ENCODE measurements around the gene APOA1.

APOA1 gene

GRCh38 chr11:116837231-116838091 lies at the start of gene APOA1:
Gene APOA1, minus strand, starts transcription at chr11:116837622. Its CDS starts 235 bp downstream, at chr11:116837387.
- no peak for DNase-seq

DNA sequence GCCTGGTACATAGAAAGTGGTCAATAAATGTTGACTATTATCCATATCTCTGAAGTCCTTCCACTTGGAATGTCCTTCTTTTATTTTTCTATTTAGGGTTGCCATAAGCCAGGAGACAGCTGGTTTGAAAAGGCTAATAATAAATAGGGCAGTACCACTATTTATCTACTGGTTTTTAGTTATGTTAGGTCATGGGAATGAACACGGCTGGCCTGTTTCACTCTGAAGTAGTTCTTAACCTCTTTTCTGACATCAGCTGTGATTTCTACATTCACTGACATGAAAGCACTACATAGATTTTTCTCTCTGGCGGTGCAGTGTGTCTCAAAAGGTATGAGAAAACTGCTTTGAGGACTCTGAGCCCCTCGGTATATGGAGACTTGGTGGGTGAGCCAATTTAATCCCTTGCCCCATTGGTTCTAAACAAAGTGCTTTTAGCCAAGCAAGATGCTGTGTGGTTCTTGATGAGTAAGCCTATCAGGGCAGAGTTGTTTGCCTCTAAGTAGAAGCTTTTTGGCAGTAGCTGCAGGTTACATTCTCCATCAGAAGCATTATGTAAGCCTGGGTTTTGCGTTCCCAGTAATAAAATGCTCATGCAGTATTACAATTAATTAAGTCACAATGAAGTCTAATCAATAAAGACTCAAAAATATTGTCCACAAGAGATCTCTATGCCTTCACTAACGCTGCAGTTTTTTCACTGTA lies 48.7 kb upstream of the APOA1 start:
- DNase-seq, result no peak

GRCh38 chr11:116882386-116882785 lies 45.0 kb upstream of the APOA1 start:
- no peak for DNase-seq

DNA sequence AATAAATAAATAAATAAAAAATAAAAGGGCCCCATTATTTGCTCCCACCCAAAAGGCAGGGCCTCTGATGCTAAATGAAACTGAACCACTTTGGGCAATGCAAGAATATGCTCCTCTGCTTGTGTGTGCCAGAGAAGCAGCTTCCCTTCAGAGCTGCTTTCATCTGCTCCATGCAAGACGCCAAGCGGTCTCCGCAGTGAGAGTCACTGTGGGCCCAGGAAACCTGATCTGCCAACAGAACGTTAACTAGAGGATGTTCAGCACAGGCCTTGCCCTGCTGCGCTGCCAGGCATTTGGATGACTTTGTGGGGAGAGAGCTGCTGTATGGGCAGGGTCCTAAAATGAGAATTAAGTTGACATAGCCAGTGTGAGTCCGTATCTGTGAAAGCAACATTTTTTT lies 43.7 kb upstream of the APOA1 start:
- DNase-seq, result no peak

GRCh38 chr11:116879800-116880625 lies 42.6 kb upstream of the APOA1 start:
- DNase-seq, result peak; percentile 89

DNA sequence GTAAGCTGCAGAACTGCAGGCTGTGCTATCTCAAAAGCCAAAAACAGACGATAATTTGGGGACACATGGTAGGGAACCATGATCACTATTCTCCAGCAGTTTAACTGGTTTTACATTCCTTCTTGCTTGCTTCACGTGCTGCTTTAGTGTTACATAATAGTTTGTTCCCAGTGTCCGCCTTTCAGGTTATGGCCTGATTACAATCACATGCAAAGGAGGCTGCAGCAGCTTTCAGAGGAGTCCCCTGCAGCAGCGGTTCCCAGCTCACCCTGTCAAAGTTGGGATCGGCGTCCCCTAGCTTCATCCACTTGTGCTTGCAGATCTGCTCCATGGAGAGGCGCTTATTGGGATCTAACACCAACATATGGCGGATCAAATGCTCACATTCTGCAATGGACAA lies 39.2 kb upstream of the APOA1 start:
- DNase-seq, result no peak

DNA sequence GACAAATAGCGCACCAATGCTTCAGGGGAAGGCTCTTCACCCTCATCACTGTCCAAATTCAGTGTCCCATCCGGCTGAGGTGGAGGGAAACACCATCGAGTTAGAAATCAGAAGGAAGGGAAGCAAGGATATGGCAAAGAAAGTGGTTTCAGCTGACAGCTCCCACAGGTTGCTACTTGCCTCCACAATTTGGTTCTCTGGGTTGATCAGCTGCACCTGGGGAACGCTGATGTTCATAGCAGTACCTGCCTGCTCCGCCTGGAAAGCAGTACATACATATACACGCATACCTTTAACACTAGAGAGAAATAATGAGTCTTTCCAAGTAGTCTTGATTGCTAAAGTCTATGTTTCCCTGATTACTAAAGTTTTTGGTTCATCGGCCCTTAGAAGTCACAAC lies 37.8 kb upstream of the APOA1 start:
- DNase-seq, result no peak

DNA sequence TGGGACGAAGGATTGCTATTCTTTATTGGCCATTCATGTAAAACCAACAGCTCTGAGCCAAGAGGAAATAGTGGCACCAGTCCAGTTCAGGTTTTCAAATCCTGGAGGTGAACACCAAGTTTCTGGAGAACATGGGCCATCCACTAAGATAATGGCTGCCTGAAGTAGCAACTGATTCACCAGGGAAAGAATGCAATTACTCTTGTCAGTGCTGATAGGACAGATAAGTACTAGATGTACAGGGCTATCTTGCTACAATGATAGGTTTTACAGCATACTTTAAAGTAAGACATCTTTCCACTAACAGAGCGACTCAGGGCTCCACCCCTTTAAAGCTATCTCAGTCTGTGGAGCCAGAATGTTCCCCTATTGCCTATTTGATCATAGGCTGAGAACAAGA lies 36.8 kb upstream of the APOA1 start:
- no peak for DNase-seq

DNA sequence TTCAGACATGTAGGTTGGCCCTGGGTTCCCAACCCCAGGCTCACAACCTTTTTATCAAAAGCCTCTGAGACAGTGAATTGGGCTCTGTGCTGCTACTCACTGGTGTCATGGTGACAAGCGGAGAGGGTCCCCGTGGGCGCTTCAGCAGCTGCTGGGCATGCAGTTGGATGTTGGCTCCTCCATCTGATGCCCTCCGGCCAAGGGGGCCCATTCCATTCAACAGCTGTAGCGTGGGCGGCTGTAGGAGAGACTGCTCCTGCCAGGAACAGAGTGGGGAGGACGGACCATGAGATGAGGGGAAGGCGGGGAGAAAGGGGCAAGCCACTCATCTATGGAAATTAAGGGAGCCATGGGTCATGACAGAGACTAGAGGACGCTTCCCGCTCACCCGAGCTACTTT lies 36.0 kb upstream of the APOA1 start:
- no peak for DNase-seq

DNA sequence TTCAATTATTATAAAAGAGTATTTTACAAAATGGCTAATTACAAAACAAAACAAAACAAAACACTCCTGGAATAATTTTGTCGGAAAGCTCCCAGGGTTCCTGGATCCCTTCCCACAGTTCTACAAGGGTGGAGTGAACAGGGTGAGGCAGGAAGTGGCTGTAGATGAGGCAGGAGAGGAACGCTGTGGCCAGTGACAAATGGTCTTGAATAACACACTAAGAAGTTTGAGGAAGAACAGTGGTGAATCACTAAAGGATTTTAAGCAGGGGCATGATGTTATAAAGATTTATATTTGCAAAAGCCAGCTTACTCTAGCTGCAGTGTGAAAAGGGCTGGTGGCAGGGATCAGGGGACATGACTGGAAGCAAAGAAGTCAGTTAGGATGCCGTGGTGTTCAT lies 33.8 kb upstream of the APOA1 start:
- DNase-seq, result no peak

DNA sequence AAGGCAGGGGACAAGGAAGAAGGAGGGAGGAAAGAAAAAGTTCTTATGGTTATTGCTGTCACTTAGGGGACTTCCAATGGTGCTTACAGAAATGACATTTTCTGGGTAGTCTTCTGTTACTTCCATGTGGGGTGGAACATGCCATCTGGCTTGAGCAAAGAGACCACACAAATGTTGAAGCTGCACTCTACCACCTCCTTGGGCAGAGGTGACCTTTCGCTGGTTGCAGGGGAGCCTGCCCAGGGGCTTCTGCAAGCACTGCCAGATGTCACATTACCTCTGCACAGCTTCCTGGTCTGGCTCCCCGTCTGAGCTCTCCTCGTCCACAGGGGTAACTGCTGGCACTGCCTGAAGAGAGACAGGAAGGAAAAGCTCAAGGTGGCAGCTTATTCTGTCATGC lies 32.6 kb upstream of the APOA1 start:
- no peak for DNase-seq

DNA sequence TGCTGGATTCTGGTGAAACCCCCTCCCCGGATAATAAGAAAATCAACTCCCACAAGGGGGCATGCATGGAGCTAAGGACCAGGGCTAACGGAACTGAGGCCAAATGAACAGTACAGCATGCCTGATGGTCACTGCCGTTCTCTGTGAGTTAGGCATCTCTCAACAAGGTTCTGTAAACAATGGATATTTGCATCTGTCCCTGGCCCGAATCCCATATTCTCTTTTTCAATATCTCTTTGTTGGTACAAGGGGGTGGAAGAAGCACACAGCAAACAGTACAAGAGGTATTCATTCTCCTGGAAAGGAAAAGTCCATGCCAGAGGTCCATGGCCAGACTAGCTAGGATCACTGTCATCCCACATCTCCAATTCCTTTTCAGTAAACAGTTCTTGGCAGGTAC lies 32.2 kb upstream of the APOA1 start:
- DNase-seq, result no peak

GRCh38 chr11:116868066-116868465 lies 30.6 kb upstream of the APOA1 start:
- no peak for DNase-seq

GRCh38 chr11:116867619-116868018 lies 30.2 kb upstream of the APOA1 start:
- no peak for DNase-seq

GRCh38 chr11:116866804-116867455 lies 29.5 kb upstream of the APOA1 start:
- no peak for DNase-seq

- DNase-seq, result no peak
These were observed 28.3 kb upstream of the APOA1 start for GRCh38 chr11:116865696-116866095.

GRCh38 chr11:116864531-116864930 lies 27.1 kb upstream of the APOA1 start:
- no peak for DNase-seq

DNA sequence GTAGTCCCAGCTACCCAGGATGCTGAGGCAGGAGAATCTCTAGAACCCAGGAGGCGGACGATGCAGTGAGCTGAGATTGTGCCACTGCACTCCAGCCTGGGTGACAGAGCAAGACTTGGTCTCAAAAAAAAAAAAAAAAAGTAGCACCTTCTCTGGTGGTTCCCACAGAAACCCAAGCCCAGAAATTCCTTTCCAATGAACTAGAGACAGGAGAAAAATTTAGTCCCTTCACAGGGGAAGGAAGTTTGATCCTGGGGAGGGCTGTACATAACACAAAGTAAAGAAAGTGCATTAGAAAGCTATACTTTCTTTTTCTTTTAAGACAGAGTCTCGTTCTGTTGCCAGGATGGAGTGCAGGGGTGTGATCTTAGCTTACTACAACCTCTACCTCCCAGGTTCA lies 25.5 kb upstream of the APOA1 start:
- DNase-seq, result no peak

- no peak for DNase-seq
These were observed 24.8 kb upstream of the APOA1 start for GRCh38 chr11:116862185-116862584.

- no peak for DNase-seq
These were observed 24.1 kb upstream of the APOA1 start for GRCh38 chr11:116861539-116861938.

GRCh38 chr11:116860303-116860702 lies 22.9 kb upstream of the APOA1 start:
- DNase-seq, result no peak

GRCh38 chr11:116859175-116859574 lies 21.8 kb upstream of the APOA1 start:
- DNase-seq, result no peak

GRCh38 chr11:116857936-116858335 lies 20.5 kb upstream of the APOA1 start:
- no peak for DNase-seq
